Tibial nerve (tissue), 4 donors: ENCODE results near the gene WNT2. TPM values are rescaled to one million over a fixed set of nuclear protein-coding genes. Genes with fewer than 3 reads are reported as not detected.

ENCODE experiments used
- DNase-seq, 2 donors: peaks; one replicate each; pipeline ENCODE4 v3.0.0-alpha.2; 2019; ENCODE audit warnings: low spot score in 2 of 2
- H3K27ac ChIP-seq, 4 donors: fragments of 200-600 bp; sonication (generic) in 3 of 4; one replicate each; pipeline ENCODE4 v1.5.1; 2017 to 2019; ENCODE audit warnings: mild to moderate bottlenecking in 1 of 4
- H3K27me3 ChIP-seq, 2 donors: fragments of 200-600 bp; sonication (generic) in 1 of 2; one replicate each; pipeline versions ENCODE4 v1.5.1 to v1.6.0; 2017 to 2019
- H3K36me3 ChIP-seq, 3 donors: fragments of 200-600 bp; sonication (generic); one replicate each; pipeline ENCODE4 v1.5.1; 2018 to 2019
- H3K4me1 ChIP-seq, 4 donors: fragments of 200-600 bp; sonication (generic) in 3 of 4; one replicate each; pipeline ENCODE4 v1.5.1; 2017 to 2019
- H3K4me3 ChIP-seq, 4 donors: fragments of 200-600 bp; sonication (generic) in 3 of 4; one replicate each; pipeline ENCODE4 v1.5.1; 2017 to 2019; ENCODE audit warnings: mild to moderate bottlenecking in 1 of 4, moderate library complexity in 1 of 4
- H3K9me3 ChIP-seq, 4 donors: fragments of 200-600 bp; sonication (generic) in 3 of 4; one replicate each; pipeline ENCODE4 v1.5.1; 2017 to 2019
- CTCF ChIP-seq, 5 experiments: fragments of 200-600 bp in 3 of 5; fragments of 450-650 bp in 2 of 5; sonication (generic) in 3 of 5; IDR thresholded peaks; one replicate each; pipeline ENCODE4 v1.5.1; 2016 to 2019; ENCODE audit warnings: antibody characterized with exemption in 5 of 5, mild to moderate bottlenecking in 3 of 5, moderate library complexity in 2 of 5
- EP300 ChIP-seq, 2 donors: sonication (generic); formaldehyde crosslinking; IDR thresholded peaks; one replicate each; pipeline ENCODE4 v1.6.1; 2017; ENCODE audit warnings: antibody characterized with exemption in 2 of 2, mild to moderate bottlenecking in 1 of 2
- POLR2A ChIP-seq, 2 donors: fragments of 450-650 bp; IDR thresholded peaks; one replicate each; pipeline ENCODE4 v1.6.1; 2017; ENCODE audit warnings: antibody characterized with exemption in 2 of 2, mild to moderate bottlenecking in 2 of 2, moderate library complexity in 2 of 2
- WGBS, 2 donors: methylation state at CpG; one replicate each; pipeline ENCODE4 v1.1.5; 2018; 5-methylcytosine and 5-hydroxymethylcytosine counted together
- total RNA-seq, 4 donors: library from RNA; depleted of rRNA; stranded (reverse); fragments of >200 nt; gene quantifications; one replicate each; pipeline ENCODE4 v1.1.0, GENCODE V29; 2016

The WNT2 gene
- total RNA-seq, 4 donors from 2014 or later, result 0.59 to 1.7 TPM; not detected in 2

DNA sequence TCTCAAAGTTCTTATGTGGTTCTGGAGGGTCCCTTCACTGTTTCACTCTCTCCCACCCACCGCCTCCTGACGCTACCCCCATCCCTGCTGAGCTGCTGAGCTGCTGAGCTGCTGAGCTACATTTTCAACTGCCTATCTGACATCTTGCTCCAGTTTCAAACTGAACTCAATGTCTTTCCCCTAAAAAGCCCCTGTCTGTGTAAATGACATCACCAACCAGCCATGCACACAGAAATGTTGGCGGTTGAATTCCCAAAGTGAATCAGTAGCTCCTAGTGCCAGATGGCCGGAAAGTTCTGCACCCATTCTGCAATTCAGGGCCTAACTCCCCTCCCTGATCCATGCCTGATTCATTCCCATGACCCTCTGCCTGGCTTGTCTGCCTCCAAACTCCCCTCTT lies 71.2 kb downstream of the WNT2 start:
- no peak for DNase-seq
- no peak overlapping the region for H3K27ac ChIP-seq
- no peak overlapping the region for H3K4me3 ChIP-seq
- no peaks in the 10 kb centered on the region for H3K9me3 ChIP-seq
- WGBS, 2 donors, result 81 to 86% methylated on average over 4 of the region's 4 CpGs
- H3K27me3 ChIP-seq, result no peaks in the 10 kb centered on the region
- no peaks in the 10 kb centered on the region for H3K36me3 ChIP-seq
- H3K4me1 ChIP-seq, result no peaks in the 10 kb centered on the region
- no peak for TF ChIP-seq EP300 (IDR thresholded peaks at IDR 0.05)
- no peak for TF ChIP-seq POLR2A (IDR thresholded peaks at IDR 0.05)
- TF ChIP-seq CTCF (IDR thresholded peaks at IDR 0.05), result no peak

DNA sequence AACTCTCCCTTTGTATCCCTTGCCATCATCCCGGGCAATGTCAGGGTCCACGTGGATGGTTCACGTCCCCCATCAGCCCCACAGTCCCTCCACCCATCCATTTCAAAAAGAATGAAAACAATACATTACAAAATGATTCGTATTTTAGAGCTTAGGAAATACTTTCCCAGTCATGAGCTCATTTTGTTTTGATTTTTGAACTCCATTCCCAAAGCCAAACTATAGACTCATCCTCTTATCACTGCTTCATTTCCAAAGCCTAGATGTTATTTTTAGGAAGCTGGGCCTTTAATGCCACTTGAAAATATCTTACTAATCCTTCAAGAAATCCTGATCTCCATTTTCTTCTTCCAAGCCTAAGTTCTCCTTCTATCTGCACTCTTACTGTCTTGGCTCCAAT lies 72.1 kb downstream of the WNT2 start:
- Histone ChIP-seq H3K9me3 (peaks cover 0 to 2% (median 0%) of the 10 kb centered on the region in 4 donors), H3K27ac (no peak overlapping the region), H3K4me1 (no peaks in the 10 kb centered on the region), H3K4me3 (no peak overlapping the region), H3K36me3 (no peaks in the 10 kb centered on the region), H3K27me3 (no peaks in the 10 kb centered on the region)
- no peak for TF ChIP-seq CTCF (IDR thresholded peaks at IDR 0.05)
- TF ChIP-seq POLR2A (IDR thresholded peaks at IDR 0.05), result no peak
- no peak for DNase-seq
- 62 to 76% methylated on average over 4 of the region's 4 CpGs for WGBS, 2 donors

- Histone ChIP-seq H3K4me3 (no peak overlapping the region), H3K27ac (no peak overlapping the region), H3K27me3 (no peaks in the 10 kb centered on the region), H3K4me1 (no peaks in the 10 kb centered on the region), H3K9me3 (peaks cover 0 to 3% (median 0%) of the 10 kb centered on the region in 4 donors), H3K36me3 (no peaks in the 10 kb centered on the region)
- no peak for TF ChIP-seq EP300 (IDR thresholded peaks at IDR 0.05)
- no peak for TF ChIP-seq CTCF (IDR thresholded peaks at IDR 0.05)
- no peak for TF ChIP-seq POLR2A (IDR thresholded peaks at IDR 0.05)
- no peak for DNase-seq
Observed at GRCh38 chr7:117250245-117250644, 72.6 kb downstream of the WNT2 start.

DNA sequence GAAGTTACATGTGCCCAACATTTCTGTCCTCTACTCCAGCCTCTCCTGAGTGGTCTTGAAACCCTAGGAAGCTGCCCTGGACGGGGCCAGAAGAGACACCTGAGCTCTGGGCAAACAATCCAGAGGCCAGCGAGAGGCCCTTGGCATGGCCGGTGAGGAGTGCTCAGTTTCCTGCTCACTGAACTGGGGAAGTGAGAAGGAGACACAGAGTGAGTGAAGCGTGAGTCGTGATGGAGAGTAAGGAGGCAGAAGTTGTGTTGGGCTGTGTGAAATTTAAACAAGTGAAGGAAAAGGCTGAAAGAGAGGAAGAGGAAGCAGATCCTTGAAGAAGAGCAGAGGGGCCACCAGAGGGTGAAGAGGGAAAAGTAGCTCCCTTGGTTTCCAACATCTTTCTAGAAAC lies 73.2 kb downstream of the WNT2 start:
- 83 to 87% methylated on average over 5 of the region's 5 CpGs for WGBS, 2 donors
- TF ChIP-seq CTCF (IDR thresholded peaks at IDR 0.05), result no peak
- no peak for TF ChIP-seq EP300 (IDR thresholded peaks at IDR 0.05)
- TF ChIP-seq POLR2A (IDR thresholded peaks at IDR 0.05), result no peak
- DNase-seq, result no peak
- Histone ChIP-seq H3K4me3 (no peak overlapping the region), H3K4me1 (no peaks in the 10 kb centered on the region), H3K36me3 (no peaks in the 10 kb centered on the region), H3K9me3 (peaks cover 0 to 6% (median 0%) of the 10 kb centered on the region in 4 donors), H3K27ac (no peak overlapping the region), H3K27me3 (no peaks in the 10 kb centered on the region)

DNA sequence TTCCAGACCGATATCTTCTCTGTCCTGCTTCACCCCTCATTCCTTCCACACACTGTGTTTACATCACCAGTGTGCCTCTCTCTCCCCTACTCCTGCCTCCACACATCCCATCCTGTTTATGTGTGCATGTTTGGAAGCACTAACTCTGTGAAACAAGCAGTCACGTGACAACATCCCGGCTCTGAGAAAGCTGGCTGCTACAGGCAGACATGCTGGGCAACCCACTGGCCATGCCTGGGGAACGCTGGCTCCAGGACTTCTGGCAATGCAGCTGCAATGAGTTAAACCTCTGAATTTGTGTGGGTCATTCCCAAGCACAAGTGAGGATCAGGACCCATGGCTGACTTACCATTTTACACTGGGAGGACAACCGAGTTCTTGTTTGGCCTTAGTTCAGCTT lies 74.0 kb downstream of the WNT2 start:
- Histone ChIP-seq H3K27me3 (no peaks in the 10 kb centered on the region), H3K4me1 (no peaks in the 10 kb centered on the region), H3K27ac (no peak overlapping the region), H3K36me3 (no peaks in the 10 kb centered on the region), H3K4me3 (no peak overlapping the region), H3K9me3 (peaks cover 0 to 14% (median 0%) of the 10 kb centered on the region in 4 donors)
- 52 to 60% methylated on average over 5 of the region's 5 CpGs for WGBS, 2 donors
- DNase-seq, result no peak
- TF ChIP-seq CTCF (IDR thresholded peaks at IDR 0.05), result no peak
- no peak for TF ChIP-seq EP300 (IDR thresholded peaks at IDR 0.05)
- no peak for TF ChIP-seq POLR2A (IDR thresholded peaks at IDR 0.05)
